Measurements from ENCODE around the gene BTN3A1.

DNA sequence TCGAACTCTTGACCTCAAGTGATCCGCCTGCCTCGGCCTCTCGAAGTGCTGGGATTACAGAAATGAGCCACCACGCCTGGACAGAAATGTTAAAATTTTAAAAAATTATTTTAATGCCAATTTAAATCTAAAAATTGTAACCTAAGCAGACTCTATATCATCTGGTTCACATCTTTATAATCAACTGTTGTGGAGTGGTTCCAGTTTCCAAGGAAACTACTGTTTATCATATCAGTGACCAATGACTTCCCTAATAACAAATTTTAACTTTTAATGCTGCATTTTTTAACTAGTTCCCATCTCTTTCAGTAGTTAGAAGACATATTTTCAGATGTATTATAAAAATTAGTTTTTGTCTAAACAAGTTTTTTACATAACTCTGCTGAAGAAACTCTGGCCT lies 42.3 kb upstream of the BTN3A1 start:
- no peak for TF ChIP-seq POLR2A (IDR thresholded peaks at IDR 0.05)
- TF ChIP-seq, protein P1, sequence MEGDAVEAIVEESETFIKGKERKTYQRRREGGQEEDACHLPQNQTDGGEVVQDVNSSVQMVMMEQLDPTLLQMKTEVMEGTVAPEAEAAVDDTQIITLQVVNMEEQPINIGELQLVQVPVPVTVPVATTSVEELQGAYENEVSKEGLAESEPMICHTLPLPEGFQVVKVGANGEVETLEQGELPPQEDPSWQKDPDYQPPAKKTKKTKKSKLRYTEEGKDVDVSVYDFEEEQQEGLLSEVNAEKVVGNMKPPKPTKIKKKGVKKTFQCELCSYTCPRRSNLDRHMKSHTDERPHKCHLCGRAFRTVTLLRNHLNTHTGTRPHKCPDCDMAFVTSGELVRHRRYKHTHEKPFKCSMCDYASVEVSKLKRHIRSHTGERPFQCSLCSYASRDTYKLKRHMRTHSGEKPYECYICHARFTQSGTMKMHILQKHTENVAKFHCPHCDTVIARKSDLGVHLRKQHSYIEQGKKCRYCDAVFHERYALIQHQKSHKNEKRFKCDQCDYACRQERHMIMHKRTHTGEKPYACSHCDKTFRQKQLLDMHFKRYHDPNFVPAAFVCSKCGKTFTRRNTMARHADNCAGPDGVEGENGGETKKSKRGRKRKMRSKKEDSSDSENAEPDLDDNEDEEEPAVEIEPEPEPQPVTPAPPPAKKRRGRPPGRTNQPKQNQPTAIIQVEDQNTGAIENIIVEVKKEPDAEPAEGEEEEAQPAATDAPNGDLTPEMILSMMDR (IDR thresholded peaks at IDR 0.05) = no peak
